Measurements from ENCODE around the gene HLA-DOA.

The HLA-DOA gene

GRCh38 chr6:32993363-32993973, 15.9 kb downstream of the HLA-DOA start:
- Histone ChIP-seq H3K4me1 (ENCODE audit: control insufficient read depth in 2 of 2, insufficient read depth in 2 of 2, low read length in 2 of 2) (no peaks in the 10 kb centered on the region), H3K27ac (ENCODE audit: low read depth in 2 of 2, low read length in 2 of 2) (no peak overlapping the region), H3K9ac (ENCODE audit: low read depth in 1 of 2, low read length in 2 of 2) (no peak overlapping the region), H3K36me3 (ENCODE audit: control insufficient read depth in 2 of 2, insufficient read depth in 2 of 2, low read length in 2 of 2) (no peaks in the 10 kb centered on the region), H3K27me3 (ENCODE audit: control insufficient read depth in 2 of 2, insufficient read depth in 2 of 2, low read length in 2 of 2) (peaks cover 0 to 1% of the 10 kb centered on the region in 2 donors), H3K9me3 (ENCODE audit: control insufficient read depth in 2 of 2, low read length in 2 of 2) (no peaks in the 10 kb centered on the region), H3K4me3 (ENCODE audit: low read length in 2 of 2) (no peak overlapping the region)

GRCh38 chr6:32991972-32992371, 17.4 kb downstream of the HLA-DOA start:
- H3K27me3 ChIP-seq (ENCODE audit: control insufficient read depth in 2 of 2, insufficient read depth in 2 of 2, low read length in 2 of 2), result no peaks in the 10 kb centered on the region
- no peaks in the 10 kb centered on the region for H3K4me1 ChIP-seq (ENCODE audit: control insufficient read depth in 2 of 2, insufficient read depth in 2 of 2, low read length in 2 of 2)
- no peak overlapping the region for H3K27ac ChIP-seq (ENCODE audit: low read depth in 2 of 2, low read length in 2 of 2)
- no peak overlapping the region for H3K9ac ChIP-seq (ENCODE audit: low read depth in 1 of 2, low read length in 2 of 2)
- H3K9me3 ChIP-seq (ENCODE audit: control insufficient read depth in 2 of 2, low read length in 2 of 2), result no peaks in the 10 kb centered on the region
- H3K4me3 ChIP-seq (ENCODE audit: low read length in 2 of 2), result no peak overlapping the region
- H3K36me3 ChIP-seq (ENCODE audit: control insufficient read depth in 2 of 2, insufficient read depth in 2 of 2, low read length in 2 of 2), result no peaks in the 10 kb centered on the region

- H3K27me3 ChIP-seq (ENCODE audit: control insufficient read depth in 2 of 2, insufficient read depth in 2 of 2, low read length in 2 of 2), result no peaks in the 10 kb centered on the region
- no peak overlapping the region for H3K27ac ChIP-seq (ENCODE audit: low read depth in 2 of 2, low read length in 2 of 2)
- no peaks in the 10 kb centered on the region for H3K9me3 ChIP-seq (ENCODE audit: control insufficient read depth in 2 of 2, low read length in 2 of 2)
- H3K36me3 ChIP-seq (ENCODE audit: control insufficient read depth in 2 of 2, insufficient read depth in 2 of 2, low read length in 2 of 2), result no peaks in the 10 kb centered on the region
- H3K4me3 ChIP-seq (ENCODE audit: low read length in 2 of 2), result no peak overlapping the region
- H3K9ac ChIP-seq (ENCODE audit: low read depth in 1 of 2, low read length in 2 of 2), result no peak overlapping the region
- peaks cover 4 to 6% of the 10 kb centered on the region in 2 donors for H3K4me1 ChIP-seq (ENCODE audit: control insufficient read depth in 2 of 2, insufficient read depth in 2 of 2, low read length in 2 of 2)
These were observed 20.0 kb downstream of the HLA-DOA start for GRCh38 chr6:32989368-32989767.

GRCh38 chr6:32984622-32985389, 24.6 kb downstream of the HLA-DOA start:
- H3K4me3 ChIP-seq (ENCODE audit: low read length in 2 of 2), result no peak overlapping the region
- H3K27me3 ChIP-seq (ENCODE audit: control insufficient read depth in 2 of 2, insufficient read depth in 2 of 2, low read length in 2 of 2), result no peaks in the 10 kb centered on the region
- H3K9me3 ChIP-seq (ENCODE audit: control insufficient read depth in 2 of 2, low read length in 2 of 2), result no peaks in the 10 kb centered on the region
- no peak overlapping the region for H3K9ac ChIP-seq (ENCODE audit: low read depth in 1 of 2, low read length in 2 of 2)
- H3K4me1 ChIP-seq (ENCODE audit: control insufficient read depth in 2 of 2, insufficient read depth in 2 of 2, low read length in 2 of 2), result peaks cover 25 to 27% of the 10 kb centered on the region in 2 donors
- H3K27ac ChIP-seq (ENCODE audit: low read depth in 2 of 2, low read length in 2 of 2), result peak overlapping the region in 1 of 2 donors; percentile 32
- peaks cover 11 to 22% of the 10 kb centered on the region in 2 donors for H3K36me3 ChIP-seq (ENCODE audit: control insufficient read depth in 2 of 2, insufficient read depth in 2 of 2, low read length in 2 of 2)

- Histone ChIP-seq H3K9ac (ENCODE audit: low read depth in 1 of 2, low read length in 2 of 2) (no peak overlapping the region), H3K4me3 (ENCODE audit: low read length in 2 of 2) (no peak overlapping the region), H3K9me3 (ENCODE audit: control insufficient read depth in 2 of 2, low read length in 2 of 2) (no peaks in the 10 kb centered on the region), H3K4me1 (ENCODE audit: control insufficient read depth in 2 of 2, insufficient read depth in 2 of 2, low read length in 2 of 2) (peaks cover 26 to 27% of the 10 kb centered on the region in 2 donors), H3K27ac (ENCODE audit: low read depth in 2 of 2, low read length in 2 of 2) (peak overlapping the region in 1 of 2 donors; percentile 32), H3K27me3 (ENCODE audit: control insufficient read depth in 2 of 2, insufficient read depth in 2 of 2, low read length in 2 of 2) (no peaks in the 10 kb centered on the region), H3K36me3 (ENCODE audit: control insufficient read depth in 2 of 2, insufficient read depth in 2 of 2, low read length in 2 of 2) (peaks cover 19 to 29% of the 10 kb centered on the region in 2 donors)
These were observed 25.3 kb downstream of the HLA-DOA start for GRCh38 chr6:32983964-32984621.

GRCh38 chr6:32983493-32983848, 25.9 kb downstream of the HLA-DOA start:
- H3K27me3 ChIP-seq (ENCODE audit: control insufficient read depth in 2 of 2, insufficient read depth in 2 of 2, low read length in 2 of 2), result no peaks in the 10 kb centered on the region
- H3K4me1 ChIP-seq (ENCODE audit: control insufficient read depth in 2 of 2, insufficient read depth in 2 of 2, low read length in 2 of 2), result peaks cover 26 to 28% of the 10 kb centered on the region in 2 donors
- H3K27ac ChIP-seq (ENCODE audit: low read depth in 2 of 2, low read length in 2 of 2), result no peak overlapping the region
- H3K9ac ChIP-seq (ENCODE audit: low read depth in 1 of 2, low read length in 2 of 2), result no peak overlapping the region
- no peaks in the 10 kb centered on the region for H3K9me3 ChIP-seq (ENCODE audit: control insufficient read depth in 2 of 2, low read length in 2 of 2)
- peaks cover 23 to 35% of the 10 kb centered on the region in 2 donors for H3K36me3 ChIP-seq (ENCODE audit: control insufficient read depth in 2 of 2, insufficient read depth in 2 of 2, low read length in 2 of 2)
- H3K4me3 ChIP-seq (ENCODE audit: low read length in 2 of 2), result no peak overlapping the region

- Histone ChIP-seq H3K4me3 (ENCODE audit: low read length in 2 of 2) (no peak overlapping the region), H3K9ac (ENCODE audit: low read depth in 1 of 2, low read length in 2 of 2) (no peak overlapping the region), H3K4me1 (ENCODE audit: control insufficient read depth in 2 of 2, insufficient read depth in 2 of 2, low read length in 2 of 2) (peaks cover 28 to 34% of the 10 kb centered on the region in 2 donors), H3K9me3 (ENCODE audit: control insufficient read depth in 2 of 2, low read length in 2 of 2) (no peaks in the 10 kb centered on the region), H3K27ac (ENCODE audit: low read depth in 2 of 2, low read length in 2 of 2) (no peak overlapping the region), H3K27me3 (ENCODE audit: control insufficient read depth in 2 of 2, insufficient read depth in 2 of 2, low read length in 2 of 2) (no peaks in the 10 kb centered on the region), H3K36me3 (ENCODE audit: control insufficient read depth in 2 of 2, insufficient read depth in 2 of 2, low read length in 2 of 2) (peaks cover 28 to 41% of the 10 kb centered on the region in 2 donors)
These were observed 26.5 kb downstream of the HLA-DOA start for GRCh38 chr6:32982702-32983492.

GRCh38 chr6:32982084-32982701, 27.2 kb downstream of the HLA-DOA start:
- peaks cover 35 to 48% of the 10 kb centered on the region in 2 donors for H3K36me3 ChIP-seq (ENCODE audit: control insufficient read depth in 2 of 2, insufficient read depth in 2 of 2, low read length in 2 of 2)
- H3K27me3 ChIP-seq (ENCODE audit: control insufficient read depth in 2 of 2, insufficient read depth in 2 of 2, low read length in 2 of 2), result no peaks in the 10 kb centered on the region
- no peak overlapping the region for H3K27ac ChIP-seq (ENCODE audit: low read depth in 2 of 2, low read length in 2 of 2)
- no peaks in the 10 kb centered on the region for H3K9me3 ChIP-seq (ENCODE audit: control insufficient read depth in 2 of 2, low read length in 2 of 2)
- H3K4me3 ChIP-seq (ENCODE audit: low read length in 2 of 2), result no peak overlapping the region
- H3K4me1 ChIP-seq (ENCODE audit: control insufficient read depth in 2 of 2, insufficient read depth in 2 of 2, low read length in 2 of 2), result peaks cover 35 to 41% of the 10 kb centered on the region in 2 donors
- H3K9ac ChIP-seq (ENCODE audit: low read depth in 1 of 2, low read length in 2 of 2), result no peak overlapping the region

GRCh38 chr6:32980488-32981038, 28.8 kb downstream of the HLA-DOA start:
- peaks cover 51 to 64% of the 10 kb centered on the region in 2 donors for H3K36me3 ChIP-seq (ENCODE audit: control insufficient read depth in 2 of 2, insufficient read depth in 2 of 2, low read length in 2 of 2)
- no peak overlapping the region for H3K27ac ChIP-seq (ENCODE audit: low read depth in 2 of 2, low read length in 2 of 2)
- H3K4me1 ChIP-seq (ENCODE audit: control insufficient read depth in 2 of 2, insufficient read depth in 2 of 2, low read length in 2 of 2), result peaks cover 50 to 57% of the 10 kb centered on the region in 2 donors

More at GRCh38 chr6:32980488-32981038, 28.8 kb downstream of the HLA-DOA start:
- Histone ChIP-seq H3K9me3 (ENCODE audit: control insufficient read depth in 2 of 2, low read length in 2 of 2) (no peaks in the 10 kb centered on the region), H3K27me3 (ENCODE audit: control insufficient read depth in 2 of 2, insufficient read depth in 2 of 2, low read length in 2 of 2) (no peaks in the 10 kb centered on the region), H3K9ac (ENCODE audit: low read depth in 1 of 2, low read length in 2 of 2) (no peak overlapping the region), H3K4me3 (ENCODE audit: low read length in 2 of 2) (no peak overlapping the region)

Measured in mucosa of rectum (tissue), 2 donors.